ENCODE measurements around the gene SIPA1L3. TPM values are rescaled to one million over a fixed set of nuclear protein-coding genes. Genes with fewer than 3 reads are reported as not detected.

Gene SIPA1L3
- total and polyA plus RNA-seq, 8 donors, result 19.7 to 44.8 (median 25.8) TPM

DNA sequence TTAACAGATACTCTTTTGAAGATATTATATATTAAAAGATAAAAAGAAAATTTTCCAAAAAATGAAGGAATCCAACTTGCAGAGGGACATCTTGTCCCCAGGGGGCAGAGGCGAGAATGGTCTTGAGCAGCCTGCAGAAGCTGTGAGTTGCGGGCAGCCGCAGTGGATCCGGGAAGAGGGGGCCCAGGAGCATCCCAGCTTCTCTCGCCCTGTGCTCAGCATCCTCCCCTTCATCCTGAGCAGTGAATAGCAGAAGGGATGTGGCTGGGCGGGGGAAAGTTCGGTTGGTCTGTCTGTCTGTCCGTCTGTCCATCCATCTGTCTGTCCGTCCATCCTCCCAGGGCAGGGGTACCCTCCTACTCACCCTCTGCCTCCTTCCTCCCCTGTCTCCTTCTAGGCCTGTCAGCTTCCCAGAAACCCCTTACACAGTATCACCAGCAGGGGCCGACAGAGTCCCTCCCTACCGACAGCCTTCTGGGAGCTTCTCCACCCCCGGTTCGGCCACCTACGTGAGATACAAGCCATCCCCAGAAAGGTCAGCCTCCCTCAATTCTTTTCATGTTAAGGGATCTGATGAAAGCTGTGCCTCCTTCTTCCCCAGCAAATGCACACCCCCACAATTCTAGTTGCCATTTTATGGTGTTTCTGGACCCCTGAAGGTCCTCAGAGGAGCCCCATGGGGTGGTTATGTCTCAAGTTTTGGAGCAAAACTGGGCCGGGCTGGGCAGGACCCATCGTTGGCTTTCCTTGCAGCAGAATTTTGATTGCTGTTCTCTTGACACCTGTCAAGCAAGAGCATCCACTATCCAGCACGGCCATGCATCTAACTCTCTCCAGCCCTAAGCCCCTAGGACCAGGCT, 235.4 kb downstream of the SIPA1L3 start:
- Histone ChIP-seq H3K4me1 (no peaks in the 10 kb centered on the region), H3K4me3 (no peak overlapping the region), H3K27me3 (no peaks in the 10 kb centered on the region), H3K9me3 (no peaks in the 10 kb centered on the region), H3K27ac (no peak overlapping the region), H3K36me3 (peaks cover 0 to 9% (median 0%) of the 10 kb centered on the region in 3 donors)
- 75 to 80% methylated on average over 16 to 17 of the region's 17 CpGs for WGBS, 2 donors
- DNase-seq (peak in 2 of 6 donors; percentile 17 to 34), ATAC-seq (peak in 3 of 4 donors; percentile 66 to 69 (median 69)), FAIRE-seq (no peak)
- TF ChIP-seq CTCF (IDR thresholded peaks at IDR 0.05), result peak in 3 of 4 donors; percentile 8 to 32 (median 20)
- intact Hi-C loops (cut with DNase I), result no loop called here

- intact Hi-C loops (cut with DNase I), result no loop called here
- FAIRE-seq, result no peak
- Histone ChIP-seq H3K9me3 (no peaks in the 10 kb centered on the region), H3K27ac (no peak overlapping the region), H3K36me3 (peaks cover 0 to 9% (median 0%) of the 10 kb centered on the region in 3 donors), H3K4me3 (no peak overlapping the region), H3K27me3 (no peaks in the 10 kb centered on the region), H3K4me1 (no peaks in the 10 kb centered on the region)
- TF ChIP-seq CTCF (IDR thresholded peaks at IDR 0.05), result no peak
- DNase-seq, result no peak
- 83 to 90% methylated on average over 5 of the region's 5 CpGs for WGBS, 2 donors
- ATAC-seq, result peak in 2 of 4 donors; percentile 22 to 26
These were observed 236.8 kb downstream of the SIPA1L3 start for GRCh38 chr19:38143847-38144246.

DNA sequence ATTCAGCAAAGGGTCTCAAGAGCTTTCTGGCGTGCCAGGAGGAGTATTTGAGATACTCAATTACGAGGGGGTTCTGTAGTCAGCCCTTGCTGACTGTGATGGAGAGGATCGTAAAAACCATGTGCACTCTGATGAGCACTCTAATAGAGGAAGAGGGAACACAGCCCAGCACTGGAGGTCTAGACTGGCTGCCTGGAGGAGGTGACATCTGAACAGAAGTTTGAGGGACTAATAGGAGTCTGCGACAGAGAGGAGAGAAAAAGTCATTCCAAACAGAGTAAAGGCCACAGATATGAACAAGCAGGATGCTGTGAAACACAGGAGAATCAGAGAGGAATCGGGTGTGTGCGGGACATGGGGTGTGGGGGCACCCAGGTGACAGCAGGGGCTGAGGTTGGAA, 237.7 kb downstream of the SIPA1L3 start:
- intact Hi-C loops (cut with DNase I), result no loop called here
- Histone ChIP-seq H3K4me3 (no peak overlapping the region), H3K27me3 (no peaks in the 10 kb centered on the region), H3K4me1 (no peaks in the 10 kb centered on the region), H3K27ac (no peak overlapping the region), H3K9me3 (no peaks in the 10 kb centered on the region), H3K36me3 (peaks cover 0 to 9% (median 0%) of the 10 kb centered on the region in 3 donors)
- ATAC-seq (no peak), DNase-seq (no peak), FAIRE-seq (no peak)
- WGBS, 2 donors, result 93 to 97% methylated on average over 6 of the region's 6 CpGs
- TF ChIP-seq CTCF (IDR thresholded peaks at IDR 0.05), result no peak

DNA sequence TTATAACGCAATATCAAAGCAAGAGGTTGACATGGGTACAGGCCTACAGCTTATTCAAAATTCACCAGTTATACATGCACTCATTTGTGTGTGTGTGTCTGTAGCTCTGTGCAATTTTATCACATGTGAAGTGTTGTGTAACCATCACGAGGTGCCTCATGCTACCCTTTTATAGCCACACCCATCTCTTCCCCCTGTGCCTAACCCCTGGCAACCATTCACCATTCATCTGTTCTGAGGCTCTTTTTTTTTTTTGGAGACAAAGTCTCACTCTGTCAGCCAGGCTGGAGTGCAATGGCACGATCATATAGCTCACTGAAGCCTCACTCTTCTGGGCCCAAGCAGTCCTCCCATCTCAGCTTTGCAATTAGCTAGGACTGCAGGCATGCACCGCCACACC, 238.6 kb downstream of the SIPA1L3 start:
- ATAC-seq (peak in 1 of 4 donors; percentile 33), DNase-seq (no peak), FAIRE-seq (no peak)
- Histone ChIP-seq H3K27ac (no peak overlapping the region), H3K27me3 (no peaks in the 10 kb centered on the region), H3K36me3 (peaks cover 0 to 9% (median 0%) of the 10 kb centered on the region in 3 donors), H3K4me1 (no peaks in the 10 kb centered on the region), H3K4me3 (no peak overlapping the region), H3K9me3 (no peaks in the 10 kb centered on the region)
- no peak for TF ChIP-seq CTCF (IDR thresholded peaks at IDR 0.05)
- intact Hi-C loops (cut with DNase I), result no loop called here
- whole genome bisulfite sequencing, 2 donors, result 80 to 83% methylated on average over 4 of the region's 4 CpGs

GRCh38 chr19:38148337-38148736, 241.3 kb downstream of the SIPA1L3 start:
- FAIRE-seq (no peak), ATAC-seq (no peak), DNase-seq (no peak)
- Histone ChIP-seq H3K4me3 (no peak overlapping the region), H3K36me3 (peaks cover 0 to 17% (median 0%) of the 10 kb centered on the region in 3 donors), H3K27ac (no peak overlapping the region), H3K4me1 (no peaks in the 10 kb centered on the region), H3K27me3 (no peaks in the 10 kb centered on the region), H3K9me3 (no peaks in the 10 kb centered on the region)
- TF ChIP-seq CTCF (IDR thresholded peaks at IDR 0.05), result no peak
- 87 to 90% methylated on average over 9 of the region's 9 CpGs for WGBS, 2 donors
- intact Hi-C loops (cut with DNase I), result no loop called here

Data from pancreas (tissue), 10 donors.